ENCODE measurements around the gene TMEM191C.
"Not testable (repeated sequence)": the region's sequence is repeated elsewhere in the genome, so short reads cannot be mapped to it uniquely, and the experiment has no call there.

Gene TMEM191C

DNA sequence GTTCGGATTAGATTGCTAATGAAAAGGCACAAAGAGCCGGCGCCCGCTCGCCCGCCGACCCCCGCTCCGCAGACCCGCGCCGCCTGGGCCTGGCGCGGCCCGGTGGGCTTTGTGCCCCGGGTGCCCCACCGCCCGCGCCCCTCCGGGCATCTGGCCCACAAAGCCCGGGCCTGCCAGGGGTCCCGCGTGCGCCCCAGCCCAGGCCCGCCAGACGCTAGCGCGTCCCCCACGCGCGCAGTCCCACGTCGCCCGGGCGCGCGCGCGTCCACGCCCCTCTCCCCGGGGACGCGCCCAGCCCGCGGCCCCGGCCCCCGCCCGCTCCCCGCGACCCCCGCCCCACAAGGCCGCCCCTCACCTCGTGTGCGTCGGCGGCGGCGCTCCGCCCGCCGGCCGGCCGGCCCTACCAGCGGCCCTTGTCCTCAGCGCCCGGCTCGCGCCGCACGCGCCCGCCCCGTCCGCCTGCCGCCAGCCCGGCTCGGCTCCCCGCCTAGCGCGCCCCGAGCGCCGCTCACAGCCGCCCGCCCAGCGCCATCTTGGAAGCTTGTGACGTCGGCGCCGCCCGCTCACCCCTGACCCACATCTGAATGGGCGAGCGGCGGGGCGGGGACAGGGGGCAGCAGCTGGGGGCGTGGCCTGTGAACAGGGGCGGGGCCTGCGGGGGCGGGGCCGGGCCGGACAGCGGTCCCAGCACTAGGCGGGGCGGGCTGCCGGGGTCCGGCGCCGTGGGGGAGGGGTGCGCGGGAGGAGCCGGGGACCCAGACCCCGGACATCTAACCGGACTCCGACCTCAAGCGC lies 50.0 kb downstream of the TMEM191C start:
- DNase-seq (ENCODE audit: low read depth in 1 of 2, low spot score in 1 of 2); H3K4me3 ChIP-seq (replicated peaks; ENCODE audit: insufficient read depth, low read length); H3K27me3 ChIP-seq (ENCODE audit: insufficient read depth, poor library complexity, severe bottlenecking); H3K27ac ChIP-seq (replicated peaks): not testable (repeated sequence)

Measured in HL-60 (cell line).